Panc1 (cell line): Measurements from ENCODE around the gene LLGL1. TPM values are rescaled to one million over a fixed set of nuclear protein-coding genes. Genes with fewer than 3 reads are reported as not detected.

Experiments
- ATAC-seq: fragments of 200-7000 bp; cut with Tn5 transposase; 2 replicates; pipeline ENCODE4 v1.9.1; 2020; ENCODE audit warnings: mild to moderate bottlenecking, moderate library complexity
- BruUV-seq: library from RNA; stranded (reverse); fragments of 400-500 nt; replicated peaks from 2 replicates; lab custom pipeline; 2021; lab: Mats Ljungman, UMichigan
- CTCF ChIA-PET: fragments of 300-600 bp; sonication (Branson Sonifier 250); formaldehyde crosslinking; loops from one replicate; lab custom pipeline; 2022; ENCODE audit warnings: antibody characterized with exemption; lab: Charles Lee
- POLR2A ChIA-PET: fragments of 300-600 bp; sonication (Branson Sonifier 250); formaldehyde crosslinking; loops from one replicate; lab custom pipeline; 2022; ENCODE audit warnings: antibody characterized with exemption; lab: Charles Lee
- DNase-seq: peaks from one replicate; pipeline ENCODE4 v3.0.0-alpha.2; 2010; ENCODE audit warnings: low read depth, low spot score
- H3K27ac ChIP-seq: 2 replicates; pipeline ENCODE4 v1.5.1; 2011; ENCODE audit warnings: mild to moderate bottlenecking, low read length, inconsistent platforms
- H3K27me3 ChIP-seq: fragments of 200-500 bp; sonication (Bioruptor generic); 2 replicates; pipeline ENCODE4 v1.6.0; 2014; ENCODE audit warnings: low read length, inconsistent platforms; ENCODE audit not compliant: control insufficient read depth, insufficient read depth
- H3K36me3 ChIP-seq: fragments of 200-500 bp; sonication (Bioruptor generic); 2 replicates; pipeline ENCODE4 v1.5.1; 2014; ENCODE audit warnings: inconsistent platforms, mild to moderate bottlenecking, low read length, moderate library complexity; ENCODE audit not compliant: control insufficient read depth, insufficient read depth
- H3K4me1 ChIP-seq: 2 replicates; pipeline ENCODE4 v1.5.1; 2011; ENCODE audit warnings: inconsistent platforms, mild to moderate bottlenecking, low read length, moderate library complexity; ENCODE audit not compliant: control insufficient read depth, insufficient read depth
- H3K4me3 ChIP-seq, 2 experiments: 2 replicates each; pipeline ENCODE4 v1.5.1; 2011 to 2012; ENCODE audit warnings: low read depth in 2 of 2, low read length in 2 of 2, mild to moderate bottlenecking in 2 of 2, inconsistent platforms in 1 of 2, moderate library complexity in 1 of 2
- H3K9me3 ChIP-seq: fragments of 200-500 bp; sonication (Bioruptor generic); 2 replicates; pipeline ENCODE4 v1.5.1; 2014; ENCODE audit warnings: low read depth, mild to moderate bottlenecking, inconsistent platforms, low read length, moderate library complexity; ENCODE audit not compliant: control insufficient read depth, insufficient read depth
- CTCF ChIP-seq: fragments of 450-650 bp; IDR thresholded peaks from 2 replicates; pipeline ENCODE4 v1.5.1; 2017; ENCODE audit warnings: mild to moderate bottlenecking
- POLR2AphosphoS5 ChIP-seq: IDR thresholded peaks from 2 replicates; pipeline ENCODE4 v1.6.1; 2012; ENCODE audit warnings: mild to moderate bottlenecking, low read depth, low read length, moderate library complexity
- SIN3A ChIP-seq: IDR thresholded peaks from 2 replicates; pipeline ENCODE4 v1.6.1; 2012; ENCODE audit warnings: low read depth, mild to moderate bottlenecking, low read length, moderate library complexity, borderline replicate concordance; ENCODE audit not compliant: insufficient read depth
- TCF7L2 ChIP-seq: IDR thresholded peaks from 2 replicates; pipeline ENCODE4 v1.6.1; 2011; ENCODE audit warnings: mild to moderate bottlenecking, low read depth, low read length, inconsistent platforms
- in situ Hi-C: cut with HindIII; loops from 2 replicates; pipeline ENCODE4 v1.10.0; 2016; ENCODE audit warnings: low sequenced_read_pairs, low pct_unique_long_range_greater_than_20kb
- intact Hi-C: fragments of 100-400 bp; cut with micrococcal nuclease; formaldehyde crosslinking; loops from one replicate; pipeline ENCODE4 v1.10.0; 2022; ENCODE audit not compliant: unreplicated experiment
- total RNA-seq: library from RNA; stranded (reverse); gene quantifications from one replicate; pipeline ENCODE4 v1.2.1, GENCODE V29; 2021; ENCODE audit not compliant: unreplicated experiment
- TF ChIP-seq, protein P1 (sequence below), 2 experiments: IDR thresholded peaks; 2 replicates each; pipeline ENCODE4 v1.6.1; 2011 to 2012; ENCODE audit warnings: low read depth in 2 of 2, control low read depth in 1 of 2, low read length in 1 of 2, mild to moderate bottlenecking in 1 of 2, moderate library complexity in 1 of 2; ENCODE audit not compliant: insufficient read depth in 1 of 2

Gene LLGL1
- total RNA-seq, 1 experiment from 2014 or later = 18.4 TPM

DNA sequence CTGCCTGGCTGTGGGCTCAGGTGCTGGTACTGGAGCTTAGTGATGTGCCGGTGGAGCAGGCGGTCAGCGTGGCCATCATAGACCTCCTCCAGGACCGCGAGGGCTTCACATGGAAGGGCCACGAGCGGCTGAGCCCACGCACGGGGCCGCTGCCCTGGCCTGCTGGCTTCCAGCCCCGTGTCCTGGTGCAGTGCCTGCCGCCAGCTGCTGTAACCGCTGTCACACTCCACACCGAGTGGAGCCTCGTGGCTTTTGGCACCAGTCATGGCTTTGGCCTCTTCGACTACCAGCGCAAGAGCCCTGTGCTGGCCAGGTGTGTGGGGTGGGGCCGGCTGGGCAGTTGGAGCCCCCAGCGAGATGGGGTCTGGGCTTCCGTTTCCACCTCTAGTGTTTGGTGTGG, 12.0 kb downstream of the LLGL1 start:
- no TSS peak for BruUV-seq
- TF ChIP-seq, protein P1, sequence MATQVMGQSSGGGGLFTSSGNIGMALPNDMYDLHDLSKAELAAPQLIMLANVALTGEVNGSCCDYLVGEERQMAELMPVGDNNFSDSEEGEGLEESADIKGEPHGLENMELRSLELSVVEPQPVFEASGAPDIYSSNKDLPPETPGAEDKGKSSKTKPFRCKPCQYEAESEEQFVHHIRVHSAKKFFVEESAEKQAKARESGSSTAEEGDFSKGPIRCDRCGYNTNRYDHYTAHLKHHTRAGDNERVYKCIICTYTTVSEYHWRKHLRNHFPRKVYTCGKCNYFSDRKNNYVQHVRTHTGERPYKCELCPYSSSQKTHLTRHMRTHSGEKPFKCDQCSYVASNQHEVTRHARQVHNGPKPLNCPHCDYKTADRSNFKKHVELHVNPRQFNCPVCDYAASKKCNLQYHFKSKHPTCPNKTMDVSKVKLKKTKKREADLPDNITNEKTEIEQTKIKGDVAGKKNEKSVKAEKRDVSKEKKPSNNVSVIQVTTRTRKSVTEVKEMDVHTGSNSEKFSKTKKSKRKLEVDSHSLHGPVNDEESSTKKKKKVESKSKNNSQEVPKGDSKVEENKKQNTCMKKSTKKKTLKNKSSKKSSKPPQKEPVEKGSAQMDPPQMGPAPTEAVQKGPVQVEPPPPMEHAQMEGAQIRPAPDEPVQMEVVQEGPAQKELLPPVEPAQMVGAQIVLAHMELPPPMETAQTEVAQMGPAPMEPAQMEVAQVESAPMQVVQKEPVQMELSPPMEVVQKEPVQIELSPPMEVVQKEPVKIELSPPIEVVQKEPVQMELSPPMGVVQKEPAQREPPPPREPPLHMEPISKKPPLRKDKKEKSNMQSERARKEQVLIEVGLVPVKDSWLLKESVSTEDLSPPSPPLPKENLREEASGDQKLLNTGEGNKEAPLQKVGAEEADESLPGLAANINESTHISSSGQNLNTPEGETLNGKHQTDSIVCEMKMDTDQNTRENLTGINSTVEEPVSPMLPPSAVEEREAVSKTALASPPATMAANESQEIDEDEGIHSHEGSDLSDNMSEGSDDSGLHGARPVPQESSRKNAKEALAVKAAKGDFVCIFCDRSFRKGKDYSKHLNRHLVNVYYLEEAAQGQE (IDR thresholded peaks at IDR 0.05; ENCODE audit: insufficient read depth in 1 of 2, low read depth in 2 of 2, low read length in 1 of 2) = no peak
- no peak for TF ChIP-seq POLR2AphosphoS5
- no peak for TF ChIP-seq CTCF
- TF ChIP-seq TCF7L2 = no peak
- TF ChIP-seq SIN3A = no peak
- no peaks in the 10 kb centered on the region for H3K36me3 ChIP-seq
- ChIA-PET CTCF (no interaction called here), POLR2A (no interaction called here)
- no peak for ATAC-seq
- DNase-seq = no peak
- in situ Hi-C loops (no loop called here), intact Hi-C loops (no loop called here)
- H3K9me3 ChIP-seq = no peaks in the 10 kb centered on the region
- no peaks in the 10 kb centered on the region for H3K27me3 ChIP-seq
- H3K4me3 ChIP-seq = no peak overlapping the region
- no peak overlapping the region for H3K27ac ChIP-seq
- H3K4me1 ChIP-seq = no peaks in the 10 kb centered on the region

DNA sequence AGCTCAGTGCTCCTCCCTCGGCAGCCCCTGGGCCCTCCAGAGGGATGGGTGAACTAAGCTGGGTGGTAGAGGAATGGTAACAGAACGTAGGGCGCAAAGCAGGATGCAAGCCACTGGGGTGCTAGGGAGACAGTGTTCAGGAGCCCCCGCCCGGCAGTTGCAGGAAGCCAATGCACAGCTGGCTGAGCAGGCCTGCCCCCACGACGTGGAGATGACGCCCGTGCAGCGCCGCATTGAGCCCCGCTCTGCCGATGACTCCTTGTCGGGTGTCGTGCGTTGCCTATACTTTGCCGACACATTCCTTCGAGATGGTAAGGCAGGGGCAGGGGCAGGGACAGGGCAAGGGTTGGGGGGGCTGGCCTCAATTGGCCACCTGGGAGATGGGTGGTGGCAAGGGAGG, 12.9 kb downstream of the LLGL1 start:
- no peak overlapping the region for H3K4me3 ChIP-seq
- in situ Hi-C loops (no loop called here), intact Hi-C loops (no loop called here)
- TF ChIP-seq, protein P1 (IDR thresholded peaks at IDR 0.05; ENCODE audit: insufficient read depth in 1 of 2, low read depth in 2 of 2, low read length in 1 of 2) = no peak
- no peak for TF ChIP-seq CTCF
- no peak for TF ChIP-seq TCF7L2
- TF ChIP-seq POLR2AphosphoS5 = no peak
- TF ChIP-seq SIN3A = no peak
- no peaks in the 10 kb centered on the region for H3K27me3 ChIP-seq
- H3K4me1 ChIP-seq = no peaks in the 10 kb centered on the region
- H3K27ac ChIP-seq = no peak overlapping the region
- no TSS peak for BruUV-seq
- ATAC-seq (no peak), DNase-seq (no peak)
- ChIA-PET CTCF (no interaction called here), POLR2A (no interaction called here)
- H3K36me3 ChIP-seq = no peaks in the 10 kb centered on the region
- H3K9me3 ChIP-seq = no peaks in the 10 kb centered on the region
